Colonic mucosa (tissue), 4 donors: ENCODE measurements around the gene PFDN1. TPM values are rescaled to one million over a fixed set of nuclear protein-coding genes. Genes with fewer than 3 reads are reported as not detected.

Experiments
- DNase-seq: peaks from one replicate; pipeline ENCODE4 v3.0.0-alpha.2; 2020
- H3K27ac ChIP-seq: fragments of 200-600 bp; one replicate; pipeline ENCODE4 v1.8.0; 2021
- H3K27me3 ChIP-seq: fragments of 200-600 bp; one replicate; pipeline ENCODE4 v1.8.0; 2021
- H3K36me3 ChIP-seq: fragments of 200-600 bp; one replicate; pipeline ENCODE4 v1.8.0; 2021
- H3K4me1 ChIP-seq: fragments of 200-600 bp; one replicate; pipeline ENCODE4 v1.8.0; 2021; ENCODE audit warnings: mild to moderate bottlenecking
- H3K4me3 ChIP-seq: fragments of 200-600 bp; one replicate; pipeline ENCODE4 v1.8.0; 2021
- H3K9ac ChIP-seq, 2 donors: one replicate each; pipeline ENCODE4 v1.7.0; 2013; ENCODE audit warnings: control low read depth in 2 of 2, low read depth in 2 of 2, low read length in 2 of 2
- H3K9me3 ChIP-seq: fragments of 200-600 bp; one replicate; pipeline ENCODE4 v1.8.0; 2021
- intact Hi-C: fragments of 100-400 bp; cut with DNase I; formaldehyde crosslinking; loops from one replicate; pipeline ENCODE4 v1.14.1; 2022
- total RNA-seq, 2 donors: library from RNA; stranded (reverse); fragmentation: NEBNext Ultra II Directional in 1 of 2; extraction: Animal tissue kit (Norgen Biotek cat#: 25700) in 1 of 2; gene quantifications; one replicate each; pipeline ENCODE4 v1.2.1, GENCODE V29; 2021
- TF ChIP-seq, protein P1 (sequence below): fragments of 200-600 bp; IDR thresholded peaks from one replicate; pipeline ENCODE4 v1.8.0; 2022; ENCODE audit warnings: antibody characterized with exemption, mild to moderate bottlenecking
- donor health status: healthy.
- donor health status: DM: no; HTN: no; CAD: no.
- donor health status: DM: no; HTN: no; CAD: no.

PFDN1 gene
- total RNA-seq, 2 donors from 2014 or later: 41.2 to 41.4 TPM

DNA sequence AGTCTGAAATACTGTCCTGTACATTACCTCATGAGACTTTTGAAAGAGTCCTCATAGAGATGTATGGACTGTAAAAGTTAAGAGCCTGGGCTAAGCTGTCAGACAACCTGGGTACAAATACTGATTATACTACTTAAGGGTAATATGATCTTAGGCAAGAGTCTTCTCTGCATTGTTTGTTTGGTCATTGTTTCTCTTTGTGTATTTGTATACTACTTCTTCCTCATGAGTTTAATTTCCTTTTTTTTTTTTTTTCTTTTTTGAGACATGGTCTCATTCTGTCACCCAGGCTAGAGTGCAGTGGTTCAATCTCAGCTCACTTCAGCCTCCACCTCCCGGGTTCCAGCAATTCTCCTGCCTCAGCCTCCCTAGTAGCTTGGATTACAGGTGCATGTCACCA lies 2.6 kb upstream of the PFDN1 start:
- H3K27ac ChIP-seq: no peak overlapping the region
- H3K9ac ChIP-seq: no peak overlapping the region
- H3K4me1 ChIP-seq: no peaks in the 10 kb centered on the region
- no peaks in the 10 kb centered on the region for H3K27me3 ChIP-seq
- DNase-seq: no peak
- no peak overlapping the region for H3K4me3 ChIP-seq
- TF ChIP-seq, protein P1, sequence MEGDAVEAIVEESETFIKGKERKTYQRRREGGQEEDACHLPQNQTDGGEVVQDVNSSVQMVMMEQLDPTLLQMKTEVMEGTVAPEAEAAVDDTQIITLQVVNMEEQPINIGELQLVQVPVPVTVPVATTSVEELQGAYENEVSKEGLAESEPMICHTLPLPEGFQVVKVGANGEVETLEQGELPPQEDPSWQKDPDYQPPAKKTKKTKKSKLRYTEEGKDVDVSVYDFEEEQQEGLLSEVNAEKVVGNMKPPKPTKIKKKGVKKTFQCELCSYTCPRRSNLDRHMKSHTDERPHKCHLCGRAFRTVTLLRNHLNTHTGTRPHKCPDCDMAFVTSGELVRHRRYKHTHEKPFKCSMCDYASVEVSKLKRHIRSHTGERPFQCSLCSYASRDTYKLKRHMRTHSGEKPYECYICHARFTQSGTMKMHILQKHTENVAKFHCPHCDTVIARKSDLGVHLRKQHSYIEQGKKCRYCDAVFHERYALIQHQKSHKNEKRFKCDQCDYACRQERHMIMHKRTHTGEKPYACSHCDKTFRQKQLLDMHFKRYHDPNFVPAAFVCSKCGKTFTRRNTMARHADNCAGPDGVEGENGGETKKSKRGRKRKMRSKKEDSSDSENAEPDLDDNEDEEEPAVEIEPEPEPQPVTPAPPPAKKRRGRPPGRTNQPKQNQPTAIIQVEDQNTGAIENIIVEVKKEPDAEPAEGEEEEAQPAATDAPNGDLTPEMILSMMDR: no peak
- no peaks in the 10 kb centered on the region for H3K9me3 ChIP-seq
- intact Hi-C loops: no loop called here
- no peaks in the 10 kb centered on the region for H3K36me3 ChIP-seq

DNA sequence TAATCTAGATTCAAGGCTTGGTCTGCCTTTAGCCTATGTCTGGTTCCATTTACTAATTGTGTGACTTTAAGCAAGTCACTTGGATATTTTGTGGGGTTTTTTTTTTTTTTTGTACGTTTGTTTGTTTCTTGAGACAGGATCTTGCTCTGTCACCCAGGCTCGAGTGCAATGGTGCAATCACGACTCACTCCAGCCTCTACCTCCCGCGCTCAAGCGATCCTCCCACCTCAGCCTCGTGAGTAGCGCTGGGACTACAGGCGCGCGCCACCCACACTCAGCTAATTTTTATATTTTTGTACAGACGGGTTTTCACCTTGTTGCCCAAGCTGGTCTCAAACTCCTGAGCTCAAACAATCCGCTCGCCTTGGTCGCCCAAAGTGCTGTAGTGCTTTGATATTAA lies 1.1 kb upstream of the PFDN1 start:
- Histone ChIP-seq H3K36me3 (no peaks in the 10 kb centered on the region), H3K4me3 (no peak overlapping the region), H3K27me3 (no peaks in the 10 kb centered on the region), H3K4me1 (no peaks in the 10 kb centered on the region), H3K9ac (no peak overlapping the region), H3K27ac (no peak overlapping the region), H3K9me3 (no peaks in the 10 kb centered on the region)
- TF ChIP-seq, protein P1: no peak
- intact Hi-C loops: no loop called here
- no peak for DNase-seq

DNA sequence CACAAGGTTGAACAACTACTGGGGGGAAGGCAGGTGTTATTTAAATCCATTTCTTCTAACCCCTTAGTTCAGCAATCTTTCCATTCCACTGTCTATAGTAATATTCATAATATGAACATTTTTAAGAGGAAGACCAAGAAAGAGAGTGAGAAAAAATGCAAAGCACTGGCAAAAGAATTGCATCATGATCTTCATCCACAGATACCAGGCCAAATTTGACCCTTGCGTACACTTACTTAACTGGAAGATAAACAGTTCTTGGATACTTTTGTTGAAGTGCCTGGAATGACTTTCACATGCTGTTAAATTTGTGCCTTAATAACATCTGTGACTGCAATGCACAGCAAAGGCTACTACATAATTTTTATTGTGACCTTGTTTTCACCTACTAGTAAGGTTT lies 1.8 kb downstream of the PFDN1 start:
- no peak overlapping the region for H3K9ac ChIP-seq
- DNase-seq: no peak
- H3K4me1 ChIP-seq: no peaks in the 10 kb centered on the region
- no peak overlapping the region for H3K27ac ChIP-seq
- H3K9me3 ChIP-seq: no peaks in the 10 kb centered on the region
- intact Hi-C loops: no loop called here
- no peaks in the 10 kb centered on the region for H3K27me3 ChIP-seq
- H3K36me3 ChIP-seq: no peaks in the 10 kb centered on the region
- TF ChIP-seq, protein P1: no peak
- H3K4me3 ChIP-seq: no peak overlapping the region

DNA sequence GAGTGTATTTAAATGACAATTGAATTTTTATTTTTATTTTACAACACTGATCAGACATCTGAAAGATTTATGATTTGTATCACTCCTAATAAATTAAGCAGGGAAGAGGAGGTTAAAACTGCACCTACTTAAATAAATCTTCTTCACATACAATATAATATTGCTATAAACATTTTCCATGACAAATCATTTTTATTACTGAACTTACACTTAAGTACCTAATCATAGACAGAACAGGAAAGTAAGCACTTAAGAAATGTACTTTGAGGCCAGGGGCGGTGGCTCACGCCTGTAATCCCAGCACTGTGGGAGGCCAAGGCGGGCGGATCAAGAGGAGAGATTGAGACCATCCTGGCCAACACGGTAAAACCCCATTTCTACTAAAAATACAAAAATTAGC lies 3.8 kb downstream of the PFDN1 start:
- Histone ChIP-seq H3K36me3 (no peaks in the 10 kb centered on the region), H3K27me3 (no peaks in the 10 kb centered on the region), H3K4me3 (no peak overlapping the region), H3K27ac (no peak overlapping the region), H3K4me1 (no peaks in the 10 kb centered on the region), H3K9me3 (no peaks in the 10 kb centered on the region), H3K9ac (no peak overlapping the region)
- TF ChIP-seq, protein P1: no peak
- DNase-seq: no peak
- intact Hi-C loops: no loop called here

DNA sequence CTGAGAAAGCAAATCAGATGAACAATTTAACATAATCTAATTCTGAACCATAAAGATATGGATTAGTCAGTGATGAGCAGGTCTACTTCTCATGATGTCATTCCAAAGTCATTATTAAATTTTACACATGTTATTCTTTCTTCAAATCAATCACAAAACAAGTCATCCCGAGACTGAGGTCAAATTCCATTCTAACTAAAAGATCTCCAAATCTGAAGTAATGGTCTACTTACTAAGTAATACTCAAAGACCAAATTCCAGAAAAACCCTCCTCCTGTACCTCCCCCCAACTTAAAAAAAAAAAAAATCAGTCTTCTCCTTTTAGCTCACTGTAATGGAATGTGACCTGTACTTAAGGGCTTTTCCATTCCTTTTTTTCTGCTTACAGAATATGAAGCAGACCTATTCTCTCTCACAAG lies 4.7 kb downstream of the PFDN1 start:
- H3K36me3 ChIP-seq: no peaks in the 10 kb centered on the region
- H3K9me3 ChIP-seq: no peaks in the 10 kb centered on the region
- H3K27me3 ChIP-seq: no peaks in the 10 kb centered on the region
- H3K4me1 ChIP-seq: no peaks in the 10 kb centered on the region
- H3K9ac ChIP-seq: no peak overlapping the region
- TF ChIP-seq, protein P1: no peak
- intact Hi-C loops: no loop called here
- DNase-seq: no peak
- no peak overlapping the region for H3K27ac ChIP-seq
- no peak overlapping the region for H3K4me3 ChIP-seq

DNA sequence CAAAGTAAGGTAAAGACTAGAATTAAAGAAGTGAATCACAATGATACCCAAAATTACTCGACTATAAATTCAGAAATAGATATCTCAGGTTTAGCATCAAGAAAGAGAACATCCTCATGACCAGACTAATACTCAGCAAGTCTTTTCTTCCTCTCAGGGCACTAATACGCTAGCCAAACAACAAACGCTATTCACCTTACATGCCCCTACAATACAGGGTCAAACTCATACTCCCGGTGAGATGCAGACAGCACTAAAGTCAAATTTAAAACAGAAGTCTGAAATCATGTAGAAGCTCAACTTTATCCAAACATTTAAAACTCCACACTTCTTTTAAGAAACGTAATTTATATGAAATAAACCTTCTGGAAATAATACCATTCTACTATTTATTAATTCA lies 5.6 kb downstream of the PFDN1 start:
- no peak overlapping the region for H3K9ac ChIP-seq
- DNase-seq: no peak
- intact Hi-C loops: no loop called here
- H3K27ac ChIP-seq: no peak overlapping the region
- no peaks in the 10 kb centered on the region for H3K4me1 ChIP-seq
- no peaks in the 10 kb centered on the region for H3K36me3 ChIP-seq
- H3K4me3 ChIP-seq: no peak overlapping the region
- H3K27me3 ChIP-seq: no peaks in the 10 kb centered on the region
- TF ChIP-seq, protein P1: no peak
- no peaks in the 10 kb centered on the region for H3K9me3 ChIP-seq
